Measurements from ENCODE around the gene CIAO2A. TPM values are rescaled to one million over a fixed set of nuclear protein-coding genes. Genes with fewer than 3 reads are reported as not detected.

The CIAO2A gene
- total RNA-seq, 4 donors from 2014 or later, result 21.4 to 53.8 (median 34.3) TPM

DNA sequence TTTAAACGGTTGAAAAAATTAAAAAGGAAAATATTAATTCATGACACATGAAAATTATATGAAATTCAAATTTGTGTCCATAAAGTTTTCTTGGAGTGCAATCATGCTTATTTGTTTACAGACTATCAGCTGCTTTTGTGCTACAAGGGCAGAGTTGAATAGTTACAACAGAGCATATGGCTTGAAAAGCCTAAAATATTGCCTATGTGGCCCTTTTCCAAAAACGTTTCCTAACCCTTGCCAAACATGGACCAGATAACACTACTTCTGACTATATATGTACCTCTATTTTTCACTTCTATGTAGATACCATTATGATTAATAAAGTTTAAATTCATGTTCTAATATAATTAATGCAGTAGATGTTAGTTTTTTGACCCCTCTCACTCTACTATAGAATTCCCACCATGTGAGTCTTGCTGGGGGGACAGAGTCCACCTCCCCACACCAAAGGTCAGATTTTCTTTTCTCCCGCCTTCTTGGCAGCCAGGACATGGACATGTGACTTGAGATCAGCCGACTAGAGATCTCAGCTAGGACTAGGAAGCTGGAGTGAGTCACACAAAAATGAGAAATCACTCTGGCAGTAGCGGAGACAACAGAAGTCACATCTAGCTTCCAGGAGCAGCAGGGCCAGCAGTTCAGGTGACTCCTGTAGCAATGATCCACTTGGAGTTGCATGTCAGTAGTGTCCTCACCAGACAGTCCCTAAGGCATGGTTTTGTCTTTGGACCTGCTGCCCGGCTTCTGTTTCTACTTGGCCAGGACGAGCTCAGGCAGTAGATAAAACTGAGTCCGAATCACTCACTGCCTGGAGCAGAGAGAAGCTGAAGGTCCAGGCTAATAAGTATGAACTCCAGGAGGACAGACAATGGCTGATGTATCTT lies 22.4 kb downstream of the CIAO2A start:
- Histone ChIP-seq H3K27ac (peak overlapping the region; percentile 76 to 78), H3K27me3 (no peaks in the 10 kb centered on the region), H3K4me1 (peaks cover 0 to 9% of the 10 kb centered on the region in 2 donors), H3K4me3 (no peak overlapping the region), H3K9me3 (no peaks in the 10 kb centered on the region), H3K36me3 (no peaks in the 10 kb centered on the region)
- DNase-seq, result peak; percentile 75 to 85
- intact Hi-C loops (cut with DNase I; ENCODE audit: low total_unique reads), result no loop called here
- TF ChIP-seq, protein P1, sequence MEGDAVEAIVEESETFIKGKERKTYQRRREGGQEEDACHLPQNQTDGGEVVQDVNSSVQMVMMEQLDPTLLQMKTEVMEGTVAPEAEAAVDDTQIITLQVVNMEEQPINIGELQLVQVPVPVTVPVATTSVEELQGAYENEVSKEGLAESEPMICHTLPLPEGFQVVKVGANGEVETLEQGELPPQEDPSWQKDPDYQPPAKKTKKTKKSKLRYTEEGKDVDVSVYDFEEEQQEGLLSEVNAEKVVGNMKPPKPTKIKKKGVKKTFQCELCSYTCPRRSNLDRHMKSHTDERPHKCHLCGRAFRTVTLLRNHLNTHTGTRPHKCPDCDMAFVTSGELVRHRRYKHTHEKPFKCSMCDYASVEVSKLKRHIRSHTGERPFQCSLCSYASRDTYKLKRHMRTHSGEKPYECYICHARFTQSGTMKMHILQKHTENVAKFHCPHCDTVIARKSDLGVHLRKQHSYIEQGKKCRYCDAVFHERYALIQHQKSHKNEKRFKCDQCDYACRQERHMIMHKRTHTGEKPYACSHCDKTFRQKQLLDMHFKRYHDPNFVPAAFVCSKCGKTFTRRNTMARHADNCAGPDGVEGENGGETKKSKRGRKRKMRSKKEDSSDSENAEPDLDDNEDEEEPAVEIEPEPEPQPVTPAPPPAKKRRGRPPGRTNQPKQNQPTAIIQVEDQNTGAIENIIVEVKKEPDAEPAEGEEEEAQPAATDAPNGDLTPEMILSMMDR (IDR thresholded peaks at IDR 0.05), result peak in 1 of 4 experiments; percentile 16
- TF ChIP-seq POLR2A (IDR thresholded peaks at IDR 0.05), result no peak

DNA sequence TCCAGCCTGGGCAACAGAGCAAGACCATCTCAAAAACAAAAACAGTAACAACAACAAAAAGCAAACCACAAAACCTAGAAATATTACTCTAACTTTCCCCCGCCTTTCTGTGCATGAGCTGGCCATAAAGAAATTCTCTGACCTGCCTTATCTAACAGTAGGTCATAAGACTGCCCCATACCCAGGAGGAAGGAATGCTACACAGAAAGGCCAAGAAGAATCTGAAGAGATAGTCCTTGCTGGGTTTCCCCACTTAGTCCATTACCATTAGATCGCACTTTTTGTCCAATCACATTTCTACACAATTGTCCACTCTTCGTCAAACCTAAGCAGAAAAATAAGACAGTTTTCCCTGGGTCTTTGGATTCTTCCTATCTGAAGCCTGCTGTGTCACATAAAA lies 23.5 kb downstream of the CIAO2A start:
- Histone ChIP-seq H3K27ac (peak overlapping the region; percentile 76 to 78), H3K36me3 (no peaks in the 10 kb centered on the region), H3K4me3 (no peak overlapping the region), H3K4me1 (peaks cover 0 to 9% of the 10 kb centered on the region in 2 donors), H3K27me3 (no peaks in the 10 kb centered on the region), H3K9me3 (no peaks in the 10 kb centered on the region)
- no peak for DNase-seq
- TF ChIP-seq, protein P1 (IDR thresholded peaks at IDR 0.05), result no peak
- TF ChIP-seq POLR2A (IDR thresholded peaks at IDR 0.05), result no peak
- intact Hi-C loops (cut with DNase I; ENCODE audit: low total_unique reads), result no loop called here

DNA sequence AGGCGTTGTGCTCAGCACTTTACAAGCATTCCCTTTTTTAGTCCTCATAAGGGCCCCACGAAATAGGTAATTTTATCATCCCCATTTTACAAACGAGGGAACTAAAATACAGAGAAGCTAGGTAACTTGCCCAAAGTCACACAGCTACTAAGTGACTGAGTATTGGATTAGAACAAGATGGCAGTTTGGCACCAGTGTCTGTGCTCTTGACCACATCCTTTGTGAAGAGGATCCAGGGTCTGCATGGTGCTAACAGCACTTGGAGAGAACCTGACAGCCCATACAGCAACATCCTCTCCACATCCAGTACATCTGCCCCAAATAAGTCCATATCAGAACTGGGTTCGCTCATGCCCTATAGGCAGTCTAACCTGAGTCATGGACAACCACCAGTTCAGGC lies 25.5 kb downstream of the CIAO2A start:
- no peak for DNase-seq
- intact Hi-C loops (cut with DNase I; ENCODE audit: low total_unique reads), result no loop called here
- H3K36me3 ChIP-seq, result no peaks in the 10 kb centered on the region
- no peak overlapping the region for H3K27ac ChIP-seq
- no peak for TF ChIP-seq POLR2A (IDR thresholded peaks at IDR 0.05)
- TF ChIP-seq, protein P1 (IDR thresholded peaks at IDR 0.05), result no peak
- H3K4me3 ChIP-seq, result no peak overlapping the region
- H3K4me1 ChIP-seq, result peaks cover 0 to 9% of the 10 kb centered on the region in 2 donors
- no peaks in the 10 kb centered on the region for H3K27me3 ChIP-seq
- H3K9me3 ChIP-seq, result no peaks in the 10 kb centered on the region

DNA sequence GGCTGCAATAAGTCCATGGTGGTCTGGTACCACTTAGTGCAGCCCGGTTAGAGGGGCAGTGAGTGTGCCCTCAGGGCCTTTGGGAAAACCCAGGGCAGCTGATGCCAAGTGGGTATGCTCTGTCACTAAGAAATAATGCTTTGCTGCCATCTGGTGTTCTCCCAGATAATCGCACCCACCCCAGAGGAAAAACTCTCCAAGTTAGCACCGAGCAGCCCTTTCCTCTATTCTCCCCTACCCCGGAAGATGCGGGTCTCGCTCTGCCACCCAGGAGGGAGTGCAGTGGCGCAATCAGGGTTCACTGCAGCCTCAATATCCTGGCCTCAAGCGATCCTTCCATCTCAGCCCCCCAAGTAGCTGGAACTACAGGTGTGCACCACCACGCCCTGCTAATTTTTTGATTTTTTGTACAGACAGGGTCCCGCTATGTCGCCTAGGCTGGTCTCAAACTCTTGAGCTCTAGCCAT lies 26.0 kb downstream of the CIAO2A start:
- Histone ChIP-seq H3K27ac (no peak overlapping the region), H3K4me1 (peaks cover 0 to 9% of the 10 kb centered on the region in 2 donors), H3K9me3 (no peaks in the 10 kb centered on the region), H3K36me3 (no peaks in the 10 kb centered on the region), H3K27me3 (no peaks in the 10 kb centered on the region), H3K4me3 (no peak overlapping the region)
- peak; percentile 63 to 65 for DNase-seq
- intact Hi-C loops (cut with DNase I; ENCODE audit: low total_unique reads), result no loop called here
- TF ChIP-seq, protein P1 (IDR thresholded peaks at IDR 0.05), result peak; percentile 81 to 91 (median 83)
- TF ChIP-seq POLR2A (IDR thresholded peaks at IDR 0.05), result no peak

DNA sequence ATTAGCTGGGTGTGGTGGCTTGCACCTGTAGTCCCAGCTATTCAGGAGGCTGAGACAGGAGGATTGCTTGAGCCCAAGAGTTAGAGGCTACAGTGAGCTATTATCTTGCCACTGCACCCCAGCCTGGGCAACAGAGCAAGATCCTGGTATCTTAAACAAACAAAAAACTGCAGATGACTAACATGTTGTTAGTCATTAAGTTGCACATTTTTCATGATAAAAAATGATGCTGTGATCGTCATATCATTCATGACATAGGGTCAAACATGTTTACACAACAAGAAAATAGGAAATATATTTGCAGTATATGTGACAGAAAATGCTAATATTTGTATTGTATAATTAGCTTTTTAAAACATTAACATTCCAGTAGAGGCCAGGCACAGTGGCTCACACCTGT lies 27.2 kb downstream of the CIAO2A start:
- Histone ChIP-seq H3K27me3 (no peaks in the 10 kb centered on the region), H3K36me3 (no peaks in the 10 kb centered on the region), H3K4me1 (peaks cover 0 to under 1% of the 10 kb centered on the region in 2 donors), H3K9me3 (no peaks in the 10 kb centered on the region), H3K4me3 (no peak overlapping the region), H3K27ac (no peak overlapping the region)
- intact Hi-C loops (cut with DNase I; ENCODE audit: low total_unique reads), result no loop called here
- TF ChIP-seq, protein P1 (IDR thresholded peaks at IDR 0.05), result no peak
- no peak for TF ChIP-seq POLR2A (IDR thresholded peaks at IDR 0.05)
- DNase-seq, result no peak
